GM12878 (cell line): Measurements from ENCODE around the gene TBC1D2B. TPM values are rescaled to one million over a fixed set of nuclear protein-coding genes. Genes with fewer than 3 reads are reported as not detected.

ENCODE experiments used
- ASH2L ChIP-seq: fragments of 300-600, 200-600 bp; sonication (generic); IDR thresholded peaks from 2 replicates; pipeline ENCODE4 v1.6.1; 2017; ENCODE audit warnings: low read depth, mild to moderate bottlenecking, borderline replicate concordance
- BCLAF1 ChIP-seq: fragments of 450-650 bp; IDR thresholded peaks from 2 replicates; pipeline ENCODE4 v1.6.1; 2017; ENCODE audit warnings: antibody characterized with exemption, mild to moderate bottlenecking, moderate library complexity
- EZH2 ChIP-seq: IDR thresholded peaks from 2 replicates; pipeline ENCODE4 v1.6.1; 2012; ENCODE audit warnings: low read depth, mild to moderate bottlenecking, control low read depth, inconsistent platforms, low read length, borderline replicate concordance; ENCODE audit not compliant: control insufficient read depth
- JUNB ChIP-seq: IDR thresholded peaks from 2 replicates; pipeline ENCODE4 v1.6.1; 2016; ENCODE audit warnings: antibody characterized with exemption, mild to moderate bottlenecking
- KDM1A ChIP-seq: fragments of 200-600 bp; sonication (generic); IDR thresholded peaks from 2 replicates; pipeline ENCODE4 v1.6.1; 2016; ENCODE audit warnings: borderline replicate concordance
- MTA2 ChIP-seq: fragments of 450-650 bp; IDR thresholded peaks from 2 replicates; pipeline ENCODE4 v1.6.1; 2016; ENCODE audit warnings: low read depth, mild to moderate bottlenecking, moderate library complexity
- RAD51 ChIP-seq: fragments of 450-650 bp; IDR thresholded peaks from 2 replicates; pipeline ENCODE4 v1.6.1; 2016; ENCODE audit warnings: moderate library complexity, mild to moderate bottlenecking, inconsistent platforms
- REST ChIP-seq: IDR thresholded peaks from 2 replicates; pipeline ENCODE4 v1.6.1; 2012; ENCODE audit warnings: mild to moderate bottlenecking, low read depth, low read length
- SKIL ChIP-seq: fragments of 450-650 bp; IDR thresholded peaks from 2 replicates; pipeline ENCODE4 v1.6.1; 2017; ENCODE audit warnings: mild to moderate bottlenecking, low read depth, inconsistent platforms; ENCODE audit not compliant: poor library complexity, severe bottlenecking
- STAT3 ChIP-seq: IDR thresholded peaks from 2 replicates; pipeline ENCODE4 v1.6.1; 2011; ENCODE audit warnings: low read depth, low read length, improper control_type of control experiment
- TARDBP ChIP-seq: IDR thresholded peaks from 2 replicates; pipeline ENCODE4 v1.6.1; 2016; ENCODE audit warnings: borderline replicate concordance
- TBL1XR1 ChIP-seq: IDR thresholded peaks from 2 replicates; pipeline ENCODE4 v1.6.1; 2012; ENCODE audit warnings: low read depth, low read length, improper control_type of control experiment
- ZBTB33 ChIP-seq: fragments of 450-650 bp; IDR thresholded peaks from 2 replicates; pipeline ENCODE4 v1.6.1; 2017; ENCODE audit warnings: mild to moderate bottlenecking
- ZBTB4 ChIP-seq: fragments of 450-650 bp; formaldehyde crosslinking; IDR thresholded peaks from 2 replicates; pipeline ENCODE4 v1.4.0; 2022; ENCODE audit warnings: mild to moderate bottlenecking, moderate library complexity
- ZNF274 ChIP-seq: IDR thresholded peaks from one replicate; pipeline ENCODE4 v1.8.0; 2011; ENCODE audit not compliant: insufficient read length, insufficient read depth
- polyA plus RNA-seq, 11 experiments: library from polyadenylated mRNA; depleted of rRNA in 4 of 11; unstranded in 6 of 11; stranded (reverse) in 5 of 11; fragments of >200 nt; fragmentation: Nextera tagmentation in 4 of 11; fragmentation: Illumina TruSeq in 1 of 11; extraction: Ambion mirVana in 4 of 11; extraction: Trizol in 1 of 11; gene quantifications; 1 replicate in 1 of 11; 2 replicates in 10 of 11; pipeline versions ENCODE4 v1.2.1 to v1.2.3, GENCODE V29; 2011 to 2016; ENCODE audit warnings: inconsistent platforms in 2 of 11, missing spikeins in 2 of 11, low read depth in 1 of 11
- total RNA-seq, 4 experiments: library from RNA; depleted of rRNA in 3 of 4; stranded (reverse); fragments of >200 nt in 3 of 4; fragmentation: Illumina TruSeq in 1 of 4; extraction: Trizol in 1 of 4; gene quantifications; 2 replicates each; pipeline versions ENCODE4 v1.2.1 to v1.2.3, GENCODE V29; 2013 to 2021

TBC1D2B gene
- total and polyA plus RNA-seq, 10 of the 15 experiments (the other 5 are each of a cell fraction or from before 2014, with no cell fraction given): 1.3 to 53.4 (median 19.4) TPM

GRCh38 chr15:78044407-78045155, 32.9 kb downstream of the TBC1D2B start (continued):
- TF ChIP-seq BCLAF1: no peak
- no peak for TF ChIP-seq KDM1A
- TF ChIP-seq ZNF274: no peak
- no peak for TF ChIP-seq STAT3
- no peak for TF ChIP-seq REST
- TF ChIP-seq SKIL: peak; percentile 93
- no peak for TF ChIP-seq EZH2
- TF ChIP-seq MTA2: peak; percentile 90
- no peak for TF ChIP-seq JUNB
- TF ChIP-seq TBL1XR1: no peak
- peak; percentile 39; the same call in 1 of the 2 replicates for TF ChIP-seq RAD51
- no peak for TF ChIP-seq ASH2L
- no peak for TF ChIP-seq ZBTB4 (CRISPR knock-in tag)
- no peak for TF ChIP-seq TARDBP
- no peak for TF ChIP-seq ZBTB33
